Gastroesophageal sphincter (tissue), 3 donors: ENCODE results near the gene PSMD8.

Source experiments
- CTCF ChIP-seq, 4 experiments: fragments of 200-600 bp in 2 of 4; fragments of 450-650 bp in 2 of 4; sonication (generic) in 1 of 4; IDR thresholded peaks; one replicate each; pipeline ENCODE4 v1.5.1; 2017 to 2019; ENCODE audit warnings: antibody characterized with exemption in 4 of 4, mild to moderate bottlenecking in 2 of 4, moderate library complexity in 2 of 4
- EP300 ChIP-seq: sonication (generic); formaldehyde crosslinking; IDR thresholded peaks from one replicate; pipeline ENCODE4 v1.6.1; 2017; ENCODE audit warnings: antibody characterized with exemption, mild to moderate bottlenecking

DNA sequence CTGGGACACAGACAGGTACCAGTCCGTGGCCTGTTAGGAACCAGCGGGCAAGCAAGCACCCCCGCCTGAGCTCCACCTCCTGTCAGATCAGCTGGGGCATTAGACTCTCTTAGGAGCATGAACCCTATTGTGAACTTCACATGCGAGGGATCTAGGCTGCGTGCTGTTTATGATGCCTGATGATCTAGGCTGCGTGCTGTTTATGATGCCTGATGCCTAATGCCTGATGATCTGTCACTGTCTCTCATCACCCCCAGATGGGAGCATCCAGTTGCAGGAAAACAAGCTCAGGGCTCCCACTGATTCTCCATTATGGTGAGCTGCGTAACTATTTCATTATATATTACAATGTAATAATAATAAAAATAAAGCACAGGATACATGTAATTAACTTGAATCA, 48.1 kb downstream of the PSMD8 start:
- TF ChIP-seq CTCF (IDR thresholded peaks at IDR 0.05): no peak
- TF ChIP-seq EP300: no peak
